Fibroblast of lung (primary cell): ENCODE data around the gene SEMA5A.

Source experiments
- EZH2 ChIP-seq: IDR thresholded peaks from 2 replicates; pipeline ENCODE4 v1.5.1; 2012; ENCODE audit warnings: low read length, control low read depth, mild to moderate bottlenecking; ENCODE audit errors: missing control alignments
- TF ChIP-seq, protein P1 (sequence below), 2 donors: IDR thresholded peaks in 1 of 2; conservative IDR thresholded peaks in 1 of 2; 1 replicate in 1 of 2; 2 replicates in 1 of 2; pipeline ENCODE4 v1.5.1; 2011 to 2012; ENCODE audit warnings: low read length in 2 of 2, control low read depth in 1 of 2, inconsistent platforms in 1 of 2, low read depth in 1 of 2, mild to moderate bottlenecking in 1 of 2

DNA sequence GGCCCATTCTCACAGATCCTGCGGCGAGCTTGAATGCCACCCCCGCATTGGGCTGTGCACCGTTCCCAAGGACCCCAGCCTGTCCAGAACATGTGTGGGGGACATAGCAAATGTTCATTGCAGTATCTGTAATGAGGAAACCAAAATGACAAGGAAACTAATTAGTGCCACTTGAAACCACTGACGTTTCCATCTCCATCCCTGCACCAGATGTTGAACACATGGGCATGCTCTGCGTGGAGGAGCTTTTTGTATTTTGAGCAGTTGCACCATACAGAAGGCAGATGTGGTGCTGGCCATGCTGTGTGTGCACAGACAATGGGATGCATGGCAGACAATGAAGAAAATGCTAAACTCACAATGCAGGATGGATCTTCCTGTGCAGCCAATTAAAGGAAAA lies 437.7 kb downstream of the SEMA5A start:
- TF ChIP-seq, protein P1, sequence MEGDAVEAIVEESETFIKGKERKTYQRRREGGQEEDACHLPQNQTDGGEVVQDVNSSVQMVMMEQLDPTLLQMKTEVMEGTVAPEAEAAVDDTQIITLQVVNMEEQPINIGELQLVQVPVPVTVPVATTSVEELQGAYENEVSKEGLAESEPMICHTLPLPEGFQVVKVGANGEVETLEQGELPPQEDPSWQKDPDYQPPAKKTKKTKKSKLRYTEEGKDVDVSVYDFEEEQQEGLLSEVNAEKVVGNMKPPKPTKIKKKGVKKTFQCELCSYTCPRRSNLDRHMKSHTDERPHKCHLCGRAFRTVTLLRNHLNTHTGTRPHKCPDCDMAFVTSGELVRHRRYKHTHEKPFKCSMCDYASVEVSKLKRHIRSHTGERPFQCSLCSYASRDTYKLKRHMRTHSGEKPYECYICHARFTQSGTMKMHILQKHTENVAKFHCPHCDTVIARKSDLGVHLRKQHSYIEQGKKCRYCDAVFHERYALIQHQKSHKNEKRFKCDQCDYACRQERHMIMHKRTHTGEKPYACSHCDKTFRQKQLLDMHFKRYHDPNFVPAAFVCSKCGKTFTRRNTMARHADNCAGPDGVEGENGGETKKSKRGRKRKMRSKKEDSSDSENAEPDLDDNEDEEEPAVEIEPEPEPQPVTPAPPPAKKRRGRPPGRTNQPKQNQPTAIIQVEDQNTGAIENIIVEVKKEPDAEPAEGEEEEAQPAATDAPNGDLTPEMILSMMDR (conservative IDR thresholded peaks at IDR 0.05 in 1 of 2, IDR thresholded peaks at IDR 0.05 in 1 of 2; ENCODE audit: low read depth in 1 of 2, low read length in 2 of 2): no peak
- TF ChIP-seq EZH2: no peak
